HepG2 (cell line): Measurements from ENCODE around the gene TRIM25. TPM values are rescaled to one million over a fixed set of nuclear protein-coding genes. Genes with fewer than 3 reads are reported as not detected.

Experiments used
- ATRX ChIP-seq: sonication (generic); formaldehyde crosslinking; IDR thresholded peaks from 2 replicates; pipeline ENCODE4 v1.4.0; 2020; ENCODE audit warnings: missing genetic modification reagents, borderline replicate concordance
- CHD4 ChIP-seq: fragments of 200-600 bp; sonication (generic); IDR thresholded peaks from 2 replicates; pipeline ENCODE4 v1.7.0; 2017; ENCODE audit warnings: mild to moderate bottlenecking, low read length, borderline replicate concordance
- GABPA ChIP-seq, 2 experiments: IDR thresholded peaks; 2 replicates each; pipeline ENCODE4 v1.6.1; 2011 to 2016; ENCODE audit warnings: low read depth in 2 of 2, low read length in 1 of 2, missing biosample characterization in 1 of 2, missing genetic modification characterization in 1 of 2
- HMG20A ChIP-seq: IDR thresholded peaks from 2 replicates; pipeline ENCODE4 v1.6.1; 2016; ENCODE audit warnings: borderline replicate concordance
- IKZF1 ChIP-seq: fragments of 450-650 bp; IDR thresholded peaks from 2 replicates; pipeline ENCODE4 v1.7.1; 2016
- IRX3 ChIP-seq: sonication (generic); formaldehyde crosslinking; IDR thresholded peaks from 2 replicates; pipeline ENCODE4 v1.8.1; 2023; ENCODE audit warnings: mild to moderate bottlenecking, low read depth, missing genetic modification reagents, borderline replicate concordance
- KDM6A ChIP-seq: IDR thresholded peaks from 2 replicates; pipeline ENCODE4 v1.6.1; 2016; ENCODE audit warnings: low read depth
- KLF9 ChIP-seq: IDR thresholded peaks from 2 replicates; pipeline ENCODE4 v1.6.1; 2016; ENCODE audit warnings: low read depth
- MLXIP ChIP-seq: sonication (generic); formaldehyde crosslinking; IDR thresholded peaks from 2 replicates; pipeline ENCODE4 v1.9.0; 2021; ENCODE audit warnings: missing genetic modification reagents, borderline replicate concordance
- PATZ1 ChIP-seq: sonication (generic); formaldehyde crosslinking; IDR thresholded peaks from 2 replicates; pipeline ENCODE4 v1.4.0; 2020; ENCODE audit warnings: missing genetic modification reagents
- PCBP1 ChIP-seq: fragments of 200-400 bp; formaldehyde crosslinking; IDR thresholded peaks from 2 replicates; pipeline ENCODE4 v1.6.1; 2017; ENCODE audit warnings: mild to moderate bottlenecking, low read depth, low read length, borderline replicate concordance
- PHB2 ChIP-seq: fragments of 450-650 bp; IDR thresholded peaks from 2 replicates; pipeline ENCODE4 v1.6.1; 2018; ENCODE audit not compliant: partially characterized antibody
- PHF8 ChIP-seq: sonication (generic); formaldehyde crosslinking; IDR thresholded peaks from 2 replicates; pipeline ENCODE4 v1.5.0; 2020; ENCODE audit warnings: missing genetic modification reagents
- SNAPC2 ChIP-seq: sonication (generic); formaldehyde crosslinking; IDR thresholded peaks from 2 replicates; pipeline ENCODE4 v1.8.1; 2022; ENCODE audit warnings: mild to moderate bottlenecking, missing genetic modification reagents
- SRSF1 ChIP-seq: fragments of 200-400 bp; formaldehyde crosslinking; optimal IDR thresholded peaks from 2 replicates; pipeline ENCODE3; 2017; ENCODE audit warnings: mild to moderate bottlenecking, low read depth, low read length, moderate library complexity
- SYNCRIP ChIP-seq: fragments of 200-400 bp; formaldehyde crosslinking; IDR thresholded peaks from 2 replicates; pipeline ENCODE4 v1.6.1; 2018; ENCODE audit warnings: mild to moderate bottlenecking, low read depth, low read length; ENCODE audit not compliant: insufficient read depth
- ZNF292 ChIP-seq: sonication (generic); formaldehyde crosslinking; IDR thresholded peaks from 2 replicates; pipeline ENCODE4 v1.8.1; 2022; ENCODE audit warnings: mild to moderate bottlenecking, low read depth, missing genetic modification reagents, borderline replicate concordance
- ZNF30 ChIP-seq: sonication (generic); formaldehyde crosslinking; IDR thresholded peaks from 2 replicates; pipeline ENCODE4 v1.5.0; 2020; ENCODE audit warnings: mild to moderate bottlenecking, missing genetic modification reagents
- ZNF441 ChIP-seq: sonication (generic); formaldehyde crosslinking; IDR thresholded peaks from 2 replicates; pipeline ENCODE4 v1.7.0; 2021; ENCODE audit warnings: missing genetic modification reagents, borderline replicate concordance
- ZNF691 ChIP-seq: sonication (generic); formaldehyde crosslinking; IDR thresholded peaks from 2 replicates; pipeline ENCODE4 v1.4.0; 2020; ENCODE audit warnings: missing genetic modification reagents, low read depth, mild to moderate bottlenecking, borderline replicate concordance
- ZNF710 ChIP-seq: sonication (generic); formaldehyde crosslinking; IDR thresholded peaks from 2 replicates; pipeline ENCODE4 v1.5.0; 2020; ENCODE audit warnings: mild to moderate bottlenecking, missing genetic modification reagents, borderline replicate concordance
- ZNF782 ChIP-seq: sonication (generic); formaldehyde crosslinking; IDR thresholded peaks from 2 replicates; pipeline ENCODE4 v1.4.0; 2020; ENCODE audit warnings: missing genetic modification reagents, mild to moderate bottlenecking, borderline replicate concordance
- polyA plus RNA-seq, 8 experiments: library from polyadenylated mRNA; depleted of rRNA in 3 of 8; stranded (reverse) in 7 of 8; unstranded in 1 of 8; fragments of >200 nt; fragmentation: Illumina TruSeq in 4 of 8; extraction: Trizol in 4 of 8; gene quantifications; 2 replicates each; pipeline versions ENCODE4 v1.2.1 to v1.2.3, GENCODE V29; 2011 to 2016; ENCODE audit warnings: low read depth in 4 of 8, missing spikeins in 1 of 8, mixed read lengths in 1 of 8; ENCODE audit not compliant: insufficient read depth in 1 of 8
- total RNA-seq, 5 experiments: library from RNA; depleted of rRNA; stranded (reverse); fragments of >200 nt; fragmentation: Illumina TruSeq; extraction: Trizol; gene quantifications; 2 replicates each; pipeline ENCODE4 v1.2.3, GENCODE V29; 2016; ENCODE audit warnings: low read depth in 1 of 5

TRIM25 gene
- total and polyA plus RNA-seq, 2 of the 13 experiments (the other 11 are each of a cell fraction or from before 2014, with no cell fraction given), result 30.8 to 42.2 TPM

GRCh38 chr17:56913867-56914580 is at the start of gene TRIM25 (continued):
- TF ChIP-seq PATZ1 (CRISPR knock-in tag), result peak; percentile 89
- TF ChIP-seq PHF8 (CRISPR knock-in tag), result peak; percentile 95
- peak; percentile 31 for TF ChIP-seq GABPA (IDR thresholded peaks at IDR 0.05; ENCODE audit: low read depth, low read length)
- peak; percentile 73 for TF ChIP-seq GABPA (CRISPR knock-in tag; IDR thresholded peaks at IDR 0.05; ENCODE audit: low read depth)
- TF ChIP-seq MLXIP (CRISPR knock-in tag), result 0 out of 2 replicates have a peak, but pooled peaks have one; percentile 66
- TF ChIP-seq ZNF292 (CRISPR knock-in tag), result peak; percentile 78
- TF ChIP-seq HMG20A (CRISPR knock-in tag), result no peak
- peak; percentile 91; the same call in 1 of the 2 replicates for TF ChIP-seq IRX3 (CRISPR knock-in tag)
- TF ChIP-seq ZNF782, result peak; percentile 77; the same call in 1 of the 2 replicates
- peak; percentile 21; the same call in 1 of the 2 replicates for TF ChIP-seq KDM6A
- peak; percentile 93 for TF ChIP-seq ZNF691 (CRISPR knock-in tag)
- no peak for TF ChIP-seq PHB2
- no peak for TF ChIP-seq CHD4
- no peak for TF ChIP-seq PCBP1
- TF ChIP-seq KLF9 (CRISPR knock-in tag), result no peak
- peak; percentile 38 for TF ChIP-seq SRSF1
- TF ChIP-seq IKZF1, result no peak
- TF ChIP-seq ZNF441 (CRISPR knock-in tag), result peak; percentile 79
- peak; percentile 94 for TF ChIP-seq SNAPC2 (CRISPR knock-in tag)
- TF ChIP-seq ATRX (CRISPR knock-in tag), result no peak
- TF ChIP-seq ZNF30 (CRISPR knock-in tag), result peak; percentile 7
- TF ChIP-seq SYNCRIP, result no peak
- TF ChIP-seq ZNF710, result no peak; the same call in 1 of the 2 replicates
